T1000 (cell line): Measurements from ENCODE around the gene HS3ST3A1.
"Not testable (repeated sequence)": the region's sequence is repeated elsewhere in the genome, so short reads cannot be mapped to it uniquely, and the experiment has no call there.

ENCODE experiments used
- DNase-seq: peaks from one replicate; lab custom pipeline; 2025; ENCODE audit warnings: mixed read lengths; lab: John Stamatoyannopoulos, UW

The HS3ST3A1 gene

DNA sequence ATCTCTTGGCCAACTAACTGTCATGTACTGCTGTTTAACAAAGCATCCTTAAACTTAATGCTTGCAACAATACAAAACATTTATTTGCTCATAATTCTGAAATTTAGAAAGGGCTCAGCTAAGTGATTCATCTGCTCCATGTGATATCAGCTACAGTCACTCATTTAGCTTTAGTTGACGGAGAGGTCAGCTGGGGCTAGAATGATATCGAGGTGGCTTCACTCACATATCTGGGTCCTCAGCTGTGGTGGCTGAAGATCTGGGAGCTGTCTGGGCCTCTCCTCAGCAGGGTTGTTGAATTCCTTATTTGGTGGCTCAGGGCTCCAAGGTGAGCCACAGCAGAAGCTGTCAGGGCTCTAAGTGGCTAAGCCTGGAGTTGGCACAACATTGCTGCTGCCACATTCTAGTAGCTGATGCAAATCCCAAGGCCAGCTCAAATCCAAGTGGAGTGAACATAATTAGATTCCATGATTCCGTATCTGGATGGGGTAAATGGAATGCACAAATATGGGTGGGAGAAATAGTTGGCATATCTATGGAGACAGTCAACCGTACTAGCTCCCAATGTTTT is 62.8 kb downstream of the HS3ST3A1 start:
- DNase-seq, result no peak

DNA sequence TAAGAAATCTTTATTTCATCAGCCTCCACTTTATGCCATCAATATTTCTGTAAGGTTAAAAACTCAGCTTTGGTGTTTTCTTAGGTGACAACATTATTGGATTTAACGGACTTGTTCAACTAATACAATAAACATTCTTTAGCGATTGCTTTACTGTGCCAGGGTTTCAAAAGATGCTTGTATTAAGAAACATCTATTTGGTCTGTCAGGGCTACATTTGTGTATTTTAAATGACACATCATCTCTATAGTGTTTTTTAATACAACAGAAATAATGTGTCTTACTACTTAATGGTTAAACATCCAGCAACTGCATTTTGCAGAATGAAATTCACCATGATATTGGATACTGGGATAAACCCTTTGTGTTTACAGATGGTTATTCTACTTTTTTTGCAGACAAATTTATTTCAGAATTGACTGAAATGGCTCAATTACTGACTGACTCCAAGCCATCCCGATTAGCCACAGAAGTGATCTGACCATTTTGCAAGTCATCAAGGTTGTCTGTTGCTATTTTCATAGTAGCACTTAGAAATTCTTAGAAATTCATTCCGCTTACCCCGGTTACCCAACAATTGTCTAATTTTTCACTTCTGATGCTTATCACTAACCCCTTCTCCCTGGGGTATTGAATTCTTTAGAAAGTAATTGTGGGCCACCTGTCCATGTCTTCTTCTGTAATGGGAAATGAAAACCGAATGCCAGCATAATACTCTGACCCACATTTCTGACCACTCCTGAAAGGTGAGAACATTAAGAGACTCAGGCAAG is 63.7 kb downstream of the HS3ST3A1 start:
- no peak for DNase-seq

DNA sequence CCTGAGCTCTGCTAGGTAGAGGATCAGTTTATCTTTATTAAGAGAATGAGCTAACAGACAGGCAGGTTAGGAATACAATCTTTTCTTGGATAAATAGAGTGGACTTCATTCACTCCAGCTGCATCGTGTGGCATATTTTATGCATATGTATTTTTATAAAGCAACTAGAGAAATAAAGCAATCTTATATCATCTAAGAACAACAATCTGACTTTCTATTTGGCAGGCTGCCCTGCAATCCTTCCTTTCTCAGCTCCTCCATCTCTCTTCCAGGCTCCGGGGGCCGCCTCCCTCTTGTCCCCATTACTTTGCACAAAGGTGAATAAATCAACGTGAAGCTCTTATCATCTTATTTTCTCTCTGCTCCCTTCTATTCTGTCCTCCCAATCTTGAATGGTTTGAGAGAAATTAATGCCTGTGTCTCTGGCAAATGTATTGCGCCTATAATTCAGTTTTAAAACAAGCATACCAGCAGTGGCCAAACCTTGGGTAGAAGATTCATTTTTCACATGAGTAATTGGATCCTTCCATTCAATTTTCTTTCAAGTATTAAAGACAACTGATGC is 64.5 kb downstream of the HS3ST3A1 start:
- DNase-seq, result no peak

DNA sequence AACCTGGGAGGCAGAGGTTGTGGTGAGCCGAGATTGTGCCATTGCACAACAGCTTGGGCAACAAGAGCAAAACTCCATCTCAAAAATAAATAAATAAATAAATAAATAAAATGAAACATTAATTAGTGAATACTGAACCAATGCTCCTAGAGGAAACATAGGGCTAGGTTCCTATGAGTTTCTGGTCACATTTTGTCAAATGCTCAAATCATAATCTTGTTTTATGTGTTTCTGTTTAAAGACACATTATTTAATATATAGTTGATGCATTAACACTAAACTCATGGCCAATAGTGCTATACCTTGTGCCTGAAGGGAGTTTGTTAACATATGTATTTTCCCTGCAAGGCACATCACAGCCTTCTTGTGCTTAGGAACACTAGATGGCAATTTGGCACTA is 66.8 kb downstream of the HS3ST3A1 start:
- DNase-seq, result no peak

DNA sequence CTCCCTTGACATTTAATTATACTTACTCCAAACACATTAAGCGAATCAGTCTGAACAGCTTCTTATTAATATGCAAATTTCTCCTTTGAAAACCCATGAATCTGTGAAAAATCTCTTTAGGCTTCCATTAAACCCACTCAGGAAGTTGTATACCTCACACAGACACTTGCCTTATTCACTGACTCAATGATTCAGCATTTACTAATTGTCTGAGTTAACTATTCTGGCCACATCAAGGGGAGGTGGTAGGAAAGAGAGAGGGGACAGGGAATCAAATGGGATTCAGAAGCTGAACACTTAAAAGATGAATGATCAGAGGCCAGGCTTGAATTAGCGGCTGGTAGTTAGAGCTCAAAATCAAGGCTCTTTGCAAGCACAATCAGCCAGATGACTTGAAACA is 70.0 kb downstream of the HS3ST3A1 start:
- no peak for DNase-seq

DNA sequence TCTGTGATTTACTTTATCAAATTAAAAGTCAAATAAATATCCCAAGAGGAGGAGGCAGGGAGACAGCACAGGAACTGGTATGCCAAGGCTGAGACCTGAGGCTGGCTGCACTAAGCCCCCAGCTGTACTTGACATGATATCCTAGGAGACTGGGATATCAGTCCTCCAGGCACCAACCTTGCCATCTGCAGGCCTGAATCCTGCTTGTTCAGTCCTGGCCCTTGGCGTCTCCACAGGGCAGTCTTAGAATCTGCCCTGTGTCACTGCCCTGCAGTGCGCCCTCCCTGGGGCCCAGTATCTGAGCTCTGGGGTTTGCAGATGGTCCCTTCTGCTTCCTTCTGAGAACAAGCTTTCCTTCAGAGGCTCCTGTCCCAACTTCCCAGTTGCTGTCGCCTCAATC is 75.9 kb downstream of the HS3ST3A1 start:
- no peak for DNase-seq

DNA sequence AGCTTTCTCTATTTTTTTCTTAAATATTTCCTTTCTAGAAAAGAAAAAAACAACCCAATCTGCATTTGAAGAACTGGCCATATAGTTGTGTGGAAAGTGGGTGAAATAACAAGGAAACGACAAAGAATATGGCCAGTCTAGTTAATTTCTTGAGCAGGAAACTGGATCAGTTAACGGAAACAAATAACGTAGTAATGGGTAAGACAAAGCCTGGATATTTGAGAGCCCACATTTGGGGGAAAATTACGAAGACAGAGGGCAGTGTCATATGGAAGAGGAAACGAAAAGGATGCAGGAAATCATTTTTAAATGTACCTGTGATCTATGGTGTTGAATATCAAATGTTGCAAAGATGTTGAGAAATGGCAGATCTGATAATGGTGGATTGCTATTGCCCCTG is 78.6 kb downstream of the HS3ST3A1 start:
- DNase-seq, result no peak

DNA sequence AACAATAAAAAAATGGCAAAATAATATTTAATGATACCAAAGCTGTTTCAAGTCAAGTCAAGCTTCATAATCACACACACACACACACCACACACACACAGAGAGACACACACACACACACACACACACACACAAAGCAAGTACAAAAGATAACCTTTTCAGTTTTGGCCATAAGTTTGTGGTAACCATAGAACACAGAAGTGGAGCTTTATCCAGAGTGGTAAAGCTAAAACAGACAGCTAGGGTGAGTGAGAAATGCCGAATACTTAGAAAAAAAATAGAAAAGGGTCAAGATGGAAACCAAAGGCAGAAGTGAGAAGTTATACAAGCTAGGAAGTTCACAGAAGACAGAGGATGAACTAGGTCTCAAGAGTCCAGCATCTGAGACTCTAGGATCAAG is 79.0 kb downstream of the HS3ST3A1 start:
- DNase-seq, result no peak

DNA sequence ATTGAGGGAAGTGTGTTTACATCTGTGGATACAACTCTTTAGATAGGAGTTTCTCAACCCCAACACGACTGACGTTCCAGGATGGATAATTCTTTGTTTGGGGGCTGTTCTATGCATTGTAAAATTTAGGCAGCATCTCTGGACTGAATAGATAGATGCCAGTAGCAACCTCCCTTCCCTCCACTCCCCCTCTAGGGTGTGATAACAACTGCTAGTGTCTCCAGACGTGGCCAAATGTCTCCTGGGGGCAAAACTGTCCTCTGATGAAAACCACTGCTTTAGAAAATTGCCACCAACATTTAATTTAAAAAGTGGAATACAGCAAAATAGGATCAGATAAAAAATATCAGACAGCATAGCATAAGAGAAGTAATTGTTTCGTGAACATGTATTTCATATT is 79.9 kb downstream of the HS3ST3A1 start:
- no peak for DNase-seq

DNA sequence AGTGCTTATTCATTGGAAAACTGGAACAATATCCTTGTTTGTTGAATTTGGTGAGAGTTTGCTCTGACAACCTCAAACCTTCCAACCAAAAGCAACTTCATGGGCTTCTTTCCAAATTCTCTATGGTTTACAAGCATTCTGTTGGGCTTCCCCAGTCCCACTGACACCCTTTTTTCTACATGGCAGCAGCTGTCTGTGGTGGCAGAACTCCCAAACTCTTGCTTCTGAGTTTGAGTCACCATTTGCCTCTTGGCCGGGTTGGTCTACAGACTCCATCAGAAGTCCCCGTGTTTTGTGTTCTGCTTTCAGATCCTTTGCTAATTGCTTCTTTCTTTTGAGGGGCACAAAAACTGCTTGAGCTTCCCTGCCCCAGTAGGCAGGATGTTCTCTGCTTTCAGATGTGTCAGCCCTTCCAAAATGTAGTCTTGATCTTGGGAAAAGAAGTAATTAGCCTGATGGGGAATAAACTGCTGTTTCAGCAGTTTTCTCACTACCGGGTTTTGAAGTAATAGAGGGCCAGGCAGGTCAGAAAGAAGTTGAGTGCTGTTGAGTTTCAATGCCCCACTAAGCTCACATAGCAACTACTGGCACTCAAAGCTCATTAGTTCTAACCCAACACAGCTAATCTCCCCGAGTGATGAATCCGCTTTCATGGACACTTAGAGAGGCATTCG is 80.7 kb downstream of the HS3ST3A1 start:
- no peak for DNase-seq

DNA sequence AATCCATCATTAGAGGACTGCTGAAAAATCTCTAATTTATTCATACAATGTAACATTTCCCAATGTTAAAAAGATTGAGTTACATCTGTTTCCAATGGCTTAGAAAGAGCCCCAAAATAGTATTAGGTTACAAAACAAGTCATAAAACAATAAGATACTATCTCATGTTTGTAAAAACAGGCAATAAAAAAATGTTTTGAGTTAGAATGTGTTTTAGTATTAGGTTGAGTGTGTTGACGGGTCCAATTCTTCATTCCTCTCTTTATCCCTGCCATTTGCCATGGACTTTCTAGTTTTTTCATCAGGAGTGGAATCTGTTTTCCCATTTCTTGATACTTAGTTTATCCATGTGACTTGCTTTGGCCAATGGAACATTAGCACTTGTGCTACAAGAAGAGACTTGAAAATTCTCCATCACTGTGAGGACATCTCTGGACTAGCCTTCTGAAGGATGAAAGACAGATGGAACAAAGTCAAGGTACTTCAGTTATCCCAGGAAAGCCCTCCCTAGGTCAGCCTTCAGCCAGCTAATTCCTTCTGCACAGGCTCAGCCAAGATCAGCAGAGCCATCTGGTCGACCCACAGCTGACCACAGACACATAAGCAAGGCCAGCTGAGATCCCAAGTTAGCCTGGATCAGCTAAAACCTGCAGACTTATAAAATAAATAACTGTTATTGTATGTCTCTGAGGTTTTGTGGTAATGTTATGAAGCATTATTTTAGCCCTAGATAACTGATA is 83.3 kb downstream of the HS3ST3A1 start:
- no peak for DNase-seq

DNA sequence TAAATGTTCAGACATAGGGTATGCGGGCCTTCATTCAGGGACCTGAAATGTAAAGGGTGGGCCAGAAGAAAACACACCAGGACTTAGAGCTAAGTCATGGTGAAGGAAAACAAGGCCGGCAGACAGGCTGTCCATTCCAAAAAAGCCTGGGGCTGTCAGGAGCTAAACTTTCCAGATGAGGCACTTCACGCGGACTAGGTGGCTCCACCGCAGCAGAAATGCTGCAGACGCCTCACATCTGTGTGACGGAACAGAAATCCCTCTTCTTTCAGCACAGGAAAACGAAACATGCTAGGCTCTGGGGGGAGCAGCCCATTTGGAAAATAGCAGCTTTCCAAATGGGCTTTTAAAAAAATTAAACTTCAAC is 88.7 kb downstream of the HS3ST3A1 start:
- no peak for DNase-seq

DNA sequence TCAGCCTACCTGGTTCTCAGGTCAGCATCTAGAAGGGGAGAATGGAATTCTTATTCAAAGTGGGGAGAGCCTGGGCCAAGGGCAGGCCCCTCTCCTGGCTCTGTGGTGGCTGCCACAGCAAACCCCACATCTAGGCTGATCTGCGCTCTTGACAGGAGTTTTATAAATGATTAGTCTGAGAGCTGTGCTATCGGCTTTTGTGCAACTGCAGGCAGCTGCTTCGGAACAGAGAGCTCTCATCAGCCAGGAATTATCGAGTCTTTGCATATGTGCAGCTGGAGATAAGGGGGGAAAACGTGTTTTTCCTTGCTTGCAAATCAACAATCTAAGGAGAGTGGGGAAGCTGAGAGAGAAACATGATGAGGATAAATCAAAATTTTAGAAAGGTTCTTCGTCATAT is 91.7 kb downstream of the HS3ST3A1 start:
- DNase-seq, result no peak

DNA sequence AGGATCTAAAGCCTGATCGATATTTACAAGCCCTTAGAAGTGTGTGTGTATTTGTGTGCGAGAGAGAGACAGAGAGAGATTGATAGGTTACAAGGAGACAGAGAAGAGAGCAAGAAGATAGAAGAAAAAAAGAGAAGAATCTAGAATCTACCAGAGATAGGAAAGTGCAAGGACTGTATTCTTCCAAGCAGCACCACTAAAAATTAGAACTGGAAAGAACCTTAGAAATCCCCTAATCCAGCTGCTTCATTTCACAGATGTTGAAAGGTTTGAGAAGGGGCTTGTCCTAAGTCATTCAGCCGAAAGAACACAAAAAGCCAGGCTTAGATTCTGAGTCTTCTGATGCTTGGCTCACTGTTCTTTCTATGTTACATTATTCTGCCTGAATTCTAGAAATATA is 92.2 kb downstream of the HS3ST3A1 start:
- no peak for DNase-seq

DNA sequence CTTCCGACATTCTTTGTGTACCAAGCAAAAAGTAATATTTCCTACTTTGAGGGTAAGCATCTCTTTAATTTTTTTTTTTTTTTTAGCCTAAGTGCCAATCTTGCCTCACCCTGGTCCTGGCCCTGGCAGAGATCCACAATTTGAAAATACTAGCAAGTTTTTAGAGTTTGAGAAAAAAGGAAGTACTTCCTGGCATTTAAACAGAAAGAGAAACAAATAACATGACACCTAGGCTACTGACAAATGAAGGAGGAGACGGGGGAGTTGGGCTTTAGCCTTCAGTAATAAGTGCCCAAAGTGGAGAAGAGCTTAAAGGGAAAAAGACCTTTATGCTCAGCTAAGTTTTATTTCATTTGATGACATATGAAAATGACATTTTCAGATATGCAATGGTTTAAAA is 92.8 kb downstream of the HS3ST3A1 start:
- DNase-seq, result no peak

DNA sequence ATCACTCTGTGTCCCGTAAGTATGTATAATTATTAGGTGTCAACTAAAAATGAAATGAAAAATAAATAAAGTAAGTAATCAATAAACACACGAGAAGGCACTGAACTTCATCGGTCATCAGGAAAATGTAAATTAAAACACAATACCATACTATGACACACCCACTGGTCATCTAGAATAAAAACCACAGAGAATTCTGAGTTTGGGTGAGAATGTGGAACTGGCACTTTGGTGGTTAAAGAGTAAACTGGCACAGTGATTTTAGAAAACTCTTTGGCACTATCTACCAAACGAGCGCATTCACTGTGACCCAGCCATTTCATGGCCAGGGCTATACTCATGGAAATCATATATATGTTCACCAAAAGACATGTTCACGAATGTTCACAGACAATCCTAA is 98.2 kb downstream of the HS3ST3A1 start:
- no peak for DNase-seq

DNA sequence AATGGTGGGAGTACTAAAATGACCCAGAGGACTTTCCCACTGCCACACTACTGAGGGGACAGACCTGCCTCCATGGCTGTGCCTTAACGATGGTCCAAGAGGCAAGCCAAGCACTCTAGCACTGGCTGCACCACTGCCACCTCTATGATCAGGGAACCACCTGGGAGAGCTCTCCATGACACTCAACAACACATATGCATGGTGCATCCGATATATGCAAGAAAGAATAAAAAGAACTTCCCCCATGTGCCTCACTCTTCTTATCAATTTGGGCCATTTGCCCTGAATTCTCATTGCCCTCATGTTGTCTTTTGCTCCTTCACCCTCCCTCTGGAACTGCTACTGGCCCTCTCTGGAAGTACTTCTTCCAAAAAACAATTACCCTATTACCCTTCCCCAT is 99.5 kb downstream of the HS3ST3A1 start:
- DNase-seq, result no peak

DNA sequence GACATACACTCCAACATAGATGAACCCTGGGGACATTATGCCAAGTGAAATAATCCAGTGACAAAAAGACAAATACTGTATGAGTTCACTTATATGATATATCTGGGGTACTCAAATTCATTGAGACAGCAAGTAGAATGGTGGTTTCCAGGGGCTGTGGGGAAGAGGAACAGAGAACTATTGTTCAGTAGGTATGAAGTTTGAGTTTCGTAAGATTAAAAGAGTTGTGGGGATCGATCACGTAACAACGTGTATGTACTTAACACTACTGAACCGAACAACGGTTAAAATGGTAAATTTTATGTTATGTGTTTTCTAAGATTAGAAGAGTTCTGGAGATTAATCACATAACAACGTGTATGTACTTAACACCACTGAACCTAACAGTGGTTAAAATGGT is 100.8 kb downstream of the HS3ST3A1 start:
- no peak for DNase-seq

DNA sequence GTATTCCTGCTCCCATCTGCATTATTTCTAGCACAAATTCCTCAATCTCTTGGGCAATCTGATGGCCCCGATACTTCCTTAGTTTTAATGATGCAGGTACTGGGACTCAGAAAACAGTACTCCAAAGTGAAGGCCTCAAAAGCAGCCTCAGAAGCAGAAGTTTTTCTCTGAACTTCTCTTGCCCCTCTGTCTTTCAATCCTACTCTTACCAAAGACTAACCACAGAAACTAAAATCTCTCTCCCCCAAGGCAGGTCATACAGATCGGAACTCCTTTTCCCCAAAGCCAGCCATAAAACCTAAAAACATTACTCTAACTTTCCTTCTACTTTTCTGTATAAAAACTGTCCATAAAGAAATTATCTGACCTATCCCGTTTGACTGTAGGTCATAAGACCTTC is 103.5 kb downstream of the HS3ST3A1 start:
- no peak for DNase-seq

DNA sequence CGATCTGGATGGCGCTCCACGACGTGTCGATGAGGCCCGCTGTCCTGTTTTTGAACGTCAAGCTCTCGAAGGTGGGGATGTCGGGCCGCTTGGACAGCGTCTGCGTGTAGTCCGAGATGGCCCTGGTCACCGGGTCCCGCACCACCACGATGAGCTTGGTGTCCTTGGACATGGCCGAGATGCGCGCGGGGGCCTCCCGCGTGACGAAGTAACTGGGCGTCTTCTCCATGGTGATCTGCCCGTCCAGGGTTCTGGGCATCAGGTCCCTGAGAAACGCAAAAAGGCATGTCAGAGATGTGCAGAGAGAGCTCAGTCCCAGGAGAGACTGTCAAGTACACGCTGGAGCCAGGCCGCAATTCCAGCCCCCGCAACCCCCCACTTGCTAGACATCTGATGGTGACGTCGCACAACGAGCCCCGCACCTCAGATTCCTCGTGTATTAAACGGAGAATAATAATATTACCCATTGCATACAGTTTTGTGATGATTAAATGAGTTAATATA is 105.1 kb downstream of the HS3ST3A1 start:
- not testable (repeated sequence) for DNase-seq

DNA sequence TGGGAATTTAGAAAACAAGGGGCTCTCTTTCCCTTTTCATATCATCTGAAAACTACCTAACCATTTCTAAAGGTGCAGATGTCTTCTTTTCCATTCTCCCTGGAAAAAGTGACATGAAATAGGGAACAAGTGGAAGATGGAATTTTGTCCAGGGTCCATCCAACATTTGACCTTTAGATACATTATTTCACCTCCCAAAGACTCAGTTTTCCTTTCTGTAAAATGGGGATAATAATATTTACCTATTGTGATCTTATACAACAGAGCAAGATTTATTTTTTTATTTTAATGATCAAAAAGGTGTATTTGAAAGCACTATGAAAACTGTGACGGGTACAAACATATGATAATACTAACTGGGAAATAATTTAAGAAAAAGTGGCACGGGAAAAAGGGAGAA is 106.3 kb downstream of the HS3ST3A1 start:
- DNase-seq, result no peak

DNA sequence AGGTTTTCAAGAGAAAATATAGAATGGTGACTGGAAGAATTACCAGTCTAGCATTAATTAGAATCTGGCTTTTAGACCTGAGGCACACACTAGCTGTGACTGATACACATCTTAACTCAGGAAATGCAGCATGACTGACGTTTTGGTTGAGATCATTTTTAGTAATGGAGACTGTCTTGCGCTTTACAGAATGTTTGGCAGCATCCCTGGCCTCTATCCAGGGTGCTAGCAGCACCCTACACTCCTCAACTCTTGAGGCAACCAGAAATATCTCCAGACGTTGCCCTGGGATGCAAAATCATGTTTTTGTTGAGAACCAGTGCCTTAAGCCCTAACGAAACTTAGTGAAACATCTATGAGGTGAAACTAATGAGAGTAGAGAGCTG is 109.0 kb downstream of the HS3ST3A1 start:
- DNase-seq, result no peak
